GM13977 (cell line): ENCODE data around the gene COQ9.

Experiments
- DNase-seq: peaks from one replicate; pipeline ENCODE4 v3.0.0; 2012; ENCODE audit warnings: low spot score
- in situ Hi-C: fragments of 300-500 bp; cut with MboI; formaldehyde crosslinking; loops from one replicate; pipeline ENCODE4 v1.12.0; 2022; ENCODE audit warnings: low sequenced_read_pairs, low pct_unique_long_range_greater_than_20kb, mixed read lengths, inconsistent platforms; ENCODE audit not compliant: unreplicated experiment
- TF ChIP-seq, protein P1 (sequence below): IDR thresholded peaks from 2 replicates; pipeline ENCODE4 v1.5.1; 2012; ENCODE audit warnings: mild to moderate bottlenecking, control low read depth; ENCODE audit not compliant: insufficient read depth; ENCODE audit errors: extremely low read depth, missing control alignments

Gene COQ9

DNA sequence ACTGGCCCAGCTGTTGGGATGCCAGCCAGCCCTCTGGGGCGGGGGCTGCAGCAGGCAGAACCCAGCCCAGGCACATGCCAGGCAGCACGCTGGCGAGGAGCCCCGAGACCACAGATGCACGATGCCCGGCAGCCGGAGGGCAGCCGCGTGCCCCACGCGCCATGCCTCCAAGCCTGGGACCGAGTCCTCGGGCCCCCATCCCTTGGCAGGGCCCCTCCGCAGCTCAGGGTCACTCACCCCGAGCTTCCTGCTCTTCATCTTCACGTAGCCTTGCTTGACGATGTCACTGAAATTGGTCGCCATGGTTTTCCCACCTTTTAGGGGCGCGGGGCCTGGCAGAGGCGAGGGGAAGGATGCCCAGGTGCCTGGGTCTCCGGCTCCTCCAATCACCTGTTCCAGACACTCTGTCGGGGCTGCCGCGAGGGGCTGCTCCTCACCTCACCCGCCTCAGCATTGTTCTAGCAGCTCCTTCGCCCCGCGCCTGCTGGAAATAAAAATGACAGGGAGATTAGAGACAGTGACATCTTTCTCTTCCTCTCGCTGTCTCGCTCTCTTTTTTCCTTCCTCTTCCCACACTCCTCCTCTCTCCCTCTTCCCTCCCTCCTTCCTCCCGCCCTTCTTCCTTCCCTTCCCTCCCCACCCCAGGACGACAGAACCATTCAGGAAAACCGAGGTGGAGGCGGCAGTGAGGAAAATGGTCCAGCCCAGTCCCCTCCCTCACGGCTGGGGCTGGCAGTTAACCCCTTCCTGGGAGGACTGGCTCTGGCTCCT, 32.1 kb downstream of the COQ9 start:
- TF ChIP-seq, protein P1, sequence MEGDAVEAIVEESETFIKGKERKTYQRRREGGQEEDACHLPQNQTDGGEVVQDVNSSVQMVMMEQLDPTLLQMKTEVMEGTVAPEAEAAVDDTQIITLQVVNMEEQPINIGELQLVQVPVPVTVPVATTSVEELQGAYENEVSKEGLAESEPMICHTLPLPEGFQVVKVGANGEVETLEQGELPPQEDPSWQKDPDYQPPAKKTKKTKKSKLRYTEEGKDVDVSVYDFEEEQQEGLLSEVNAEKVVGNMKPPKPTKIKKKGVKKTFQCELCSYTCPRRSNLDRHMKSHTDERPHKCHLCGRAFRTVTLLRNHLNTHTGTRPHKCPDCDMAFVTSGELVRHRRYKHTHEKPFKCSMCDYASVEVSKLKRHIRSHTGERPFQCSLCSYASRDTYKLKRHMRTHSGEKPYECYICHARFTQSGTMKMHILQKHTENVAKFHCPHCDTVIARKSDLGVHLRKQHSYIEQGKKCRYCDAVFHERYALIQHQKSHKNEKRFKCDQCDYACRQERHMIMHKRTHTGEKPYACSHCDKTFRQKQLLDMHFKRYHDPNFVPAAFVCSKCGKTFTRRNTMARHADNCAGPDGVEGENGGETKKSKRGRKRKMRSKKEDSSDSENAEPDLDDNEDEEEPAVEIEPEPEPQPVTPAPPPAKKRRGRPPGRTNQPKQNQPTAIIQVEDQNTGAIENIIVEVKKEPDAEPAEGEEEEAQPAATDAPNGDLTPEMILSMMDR, result no peak
- DNase-seq, result no peak
- in situ Hi-C loops, result no loop called here

DNA sequence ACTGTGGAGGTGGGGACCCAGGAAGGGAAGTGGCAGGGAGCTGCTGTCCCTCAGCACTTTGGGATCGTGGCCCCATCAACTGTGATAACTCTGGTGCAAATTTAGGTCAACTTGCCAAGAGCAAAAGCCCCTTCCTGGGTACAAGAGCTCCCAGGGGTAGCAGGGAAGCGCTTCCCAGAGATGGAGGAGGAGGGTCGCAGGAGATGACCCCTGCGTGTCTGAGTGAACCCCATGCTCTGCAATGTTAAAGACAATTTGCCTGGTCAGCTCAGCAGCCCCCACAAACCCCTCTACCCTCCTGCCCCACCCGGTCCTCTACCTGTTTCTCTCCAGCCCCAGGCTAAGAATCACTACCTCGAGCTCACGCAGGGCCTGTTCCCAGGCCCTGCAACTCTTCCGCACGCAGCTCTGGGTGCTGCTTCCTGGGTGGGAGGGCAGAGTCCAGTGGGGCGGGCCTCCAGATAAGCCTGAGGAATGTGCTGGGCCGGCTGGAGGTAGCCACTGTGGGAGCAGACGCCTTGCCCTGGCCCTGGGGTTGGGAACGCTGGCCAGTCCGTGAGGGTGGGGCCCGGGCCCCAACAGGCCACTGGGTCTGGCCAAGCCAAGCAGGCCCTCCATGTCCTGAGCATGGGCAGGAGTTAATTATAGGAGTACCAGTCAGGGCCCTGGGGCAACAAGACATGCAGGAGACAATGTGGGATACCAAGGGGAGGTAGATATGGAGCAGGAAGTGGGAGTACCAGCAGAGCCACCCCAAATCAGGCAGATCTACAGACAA, 32.9 kb downstream of the COQ9 start:
- in situ Hi-C loops, result no loop called here
- TF ChIP-seq, protein P1, result no peak

DNA sequence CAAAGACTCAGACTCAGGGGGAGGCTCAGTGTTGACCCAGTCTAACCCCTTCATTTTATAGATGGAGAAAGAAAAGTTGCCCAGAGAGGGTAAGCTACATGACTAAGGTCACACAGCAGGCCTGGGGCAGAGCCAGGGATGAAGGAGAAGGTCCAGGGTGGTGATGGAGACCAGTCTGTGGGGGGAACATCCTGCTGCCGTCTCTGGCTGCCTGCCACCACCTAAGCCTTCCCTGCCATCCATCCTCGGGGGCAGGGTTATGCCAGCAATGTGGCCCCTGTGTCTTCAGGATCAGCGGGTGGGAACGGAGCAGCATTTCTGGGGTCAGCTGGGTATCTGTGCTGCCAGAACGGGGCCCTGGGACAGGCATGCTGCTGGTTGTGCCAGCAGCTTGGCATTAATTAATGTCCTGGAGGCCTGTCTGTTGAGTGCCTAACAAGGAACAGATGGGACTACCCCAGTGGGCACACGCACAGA, 33.5 kb downstream of the COQ9 start:
- in situ Hi-C loops, result no loop called here
- DNase-seq, result no peak

More for the DNA sequence above, 32.9 kb downstream of the COQ9 start:
- no peak for DNase-seq

DNA sequence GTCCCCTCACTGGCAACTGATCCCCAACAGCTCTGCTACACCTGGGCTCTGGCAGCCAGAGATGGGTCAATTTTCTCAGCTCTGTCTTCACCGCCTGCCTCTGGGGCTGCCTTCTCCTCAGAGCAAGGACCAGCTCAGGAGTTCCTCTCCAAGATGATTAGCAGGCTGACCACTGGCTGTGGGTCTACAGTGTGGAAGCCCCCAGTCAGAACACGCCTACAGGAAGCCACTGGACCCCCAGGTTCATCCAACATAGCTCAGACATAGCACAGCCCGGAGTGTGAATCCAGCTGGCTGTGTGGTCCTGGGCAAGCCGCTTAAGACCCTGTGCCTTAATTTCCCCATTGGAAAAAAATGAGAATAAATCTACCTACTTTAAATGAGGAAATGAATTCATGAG, 34.1 kb downstream of the COQ9 start:
- no peak for DNase-seq
- in situ Hi-C loops, result no loop called here
- TF ChIP-seq, protein P1, result no peak

More for the DNA sequence above, 33.5 kb downstream of the COQ9 start:
- TF ChIP-seq, protein P1, result no peak

DNA sequence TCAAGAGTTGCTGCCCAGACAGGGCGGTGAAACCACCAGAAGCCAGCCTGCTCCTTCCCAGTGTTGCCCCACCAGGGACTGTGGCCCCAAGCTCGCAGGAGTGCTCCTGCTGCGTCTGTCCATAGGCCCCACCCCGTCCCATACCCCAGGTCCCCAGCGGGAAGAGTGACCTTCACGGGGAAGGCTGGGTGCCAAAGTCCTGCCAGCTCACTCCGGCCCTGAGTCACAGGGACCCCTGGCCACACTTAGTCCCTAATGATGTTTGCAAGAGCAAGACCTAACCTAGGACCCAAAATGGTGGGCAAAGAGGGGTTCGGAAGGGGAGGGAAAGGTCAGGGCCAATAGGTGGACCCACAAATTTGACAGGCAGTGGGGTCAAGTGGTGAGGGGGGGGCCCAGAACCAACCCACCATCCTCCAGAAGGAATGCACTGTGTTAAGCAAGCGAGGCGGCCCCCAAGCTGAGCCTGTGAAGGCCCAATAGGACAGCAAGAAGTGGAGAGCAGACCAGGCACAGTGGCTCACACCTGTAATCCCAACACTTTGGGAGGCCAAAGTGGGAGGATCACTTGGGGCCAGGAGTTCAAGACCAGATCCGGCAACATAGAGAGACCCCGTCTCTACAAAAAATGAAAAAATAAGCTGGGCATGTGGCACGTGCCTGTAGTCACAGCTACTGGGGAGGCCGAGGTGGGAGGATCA, 35.7 kb downstream of the COQ9 start:
- in situ Hi-C loops, result no loop called here
- no peak for DNase-seq
- TF ChIP-seq, protein P1, result no peak

DNA sequence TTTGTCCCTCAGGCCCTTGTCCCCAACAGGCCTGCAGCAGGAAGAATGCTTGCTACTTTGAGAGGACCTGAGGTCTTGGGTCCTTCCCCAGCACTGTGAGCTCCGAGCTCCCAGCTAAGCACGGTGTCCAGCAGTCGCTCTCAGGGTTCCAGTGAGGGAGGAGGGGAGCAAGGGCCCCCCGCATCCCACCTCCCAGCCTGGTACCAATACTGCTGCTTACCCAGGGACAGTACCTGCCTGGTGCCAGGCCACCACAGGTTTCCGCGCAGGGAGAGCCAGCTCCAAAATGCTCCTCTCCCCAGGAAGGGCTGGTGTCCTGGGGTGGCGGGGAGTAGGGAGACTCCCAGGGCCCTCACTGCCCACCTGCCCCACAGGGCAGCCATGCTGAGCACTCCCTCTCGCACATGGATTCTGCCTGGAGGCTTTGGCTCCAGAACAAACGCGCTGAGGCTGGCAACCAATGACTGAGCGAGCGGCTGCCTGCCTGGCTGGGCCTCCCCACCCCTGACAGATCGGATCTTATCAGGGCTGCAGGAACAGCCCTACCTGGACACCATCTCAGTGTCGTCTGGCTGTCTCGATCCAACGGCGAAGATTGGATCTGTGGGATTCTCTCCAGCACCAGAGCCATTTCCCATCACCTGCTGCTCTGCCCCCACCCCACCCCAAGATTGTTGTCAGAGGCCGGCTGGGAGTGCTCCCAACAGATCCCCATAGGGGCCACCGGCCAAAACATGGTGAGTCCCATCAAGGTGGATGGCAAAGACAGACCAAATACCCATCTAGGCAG, 36.6 kb downstream of the COQ9 start:
- in situ Hi-C loops, result no loop called here
- TF ChIP-seq, protein P1, result no peak
- DNase-seq, result no peak
